Urinary bladder (tissue), 4 donors: ENCODE results near the gene CYP27A1. TPM values are rescaled to one million over a fixed set of nuclear protein-coding genes. Genes with fewer than 3 reads are reported as not detected.
"Not testable (repeated sequence)": the region's sequence is repeated elsewhere in the genome, so short reads cannot be mapped to it uniquely, and the experiment has no call there.

Experiments used
- DNase-seq: peaks from one replicate; pipeline ENCODE4 v3.0.0-alpha.2; 2015; ENCODE audit errors: extremely low spot score
- H3K27ac ChIP-seq: one replicate; pipeline ENCODE4 v1.5.1; 2013; ENCODE audit warnings: low read depth, mild to moderate bottlenecking, moderate library complexity
- H3K36me3 ChIP-seq: one replicate; pipeline ENCODE4 v1.6.1; 2013; ENCODE audit warnings: mild to moderate bottlenecking, moderate library complexity; ENCODE audit not compliant: insufficient read depth
- H3K4me1 ChIP-seq: one replicate; pipeline ENCODE4 v1.6.1; 2013; ENCODE audit warnings: mild to moderate bottlenecking, moderate library complexity; ENCODE audit not compliant: insufficient read depth
- H3K4me3 ChIP-seq: one replicate; pipeline ENCODE4 v1.5.1; 2013; ENCODE audit warnings: low read depth, low read length
- WGBS: extraction: QIAGEN DNeasy Blood & Tissue Kit; methylation state at CpG from one replicate; pipeline ENCODE4 v1.1.7; 2013; 5-methylcytosine and 5-hydroxymethylcytosine counted together
- polyA plus RNA-seq: library from polyadenylated mRNA; stranded (reverse); fragments of 200-250 nt; gene quantifications from one replicate; pipeline ENCODE4 v1.2.3, GENCODE V29; 2013
- total RNA-seq: library from RNA; depleted of rRNA; stranded (reverse); fragments of >200 nt; gene quantifications from one replicate; pipeline ENCODE4 v1.2.3, GENCODE V29; 2014
- donor health status: healthy with polysubstance abuse.
- donor health status: healthy.

Gene CYP27A1
- total and polyA plus RNA-seq, 2 donors, result 10.3 to 41.1 TPM

DNA sequence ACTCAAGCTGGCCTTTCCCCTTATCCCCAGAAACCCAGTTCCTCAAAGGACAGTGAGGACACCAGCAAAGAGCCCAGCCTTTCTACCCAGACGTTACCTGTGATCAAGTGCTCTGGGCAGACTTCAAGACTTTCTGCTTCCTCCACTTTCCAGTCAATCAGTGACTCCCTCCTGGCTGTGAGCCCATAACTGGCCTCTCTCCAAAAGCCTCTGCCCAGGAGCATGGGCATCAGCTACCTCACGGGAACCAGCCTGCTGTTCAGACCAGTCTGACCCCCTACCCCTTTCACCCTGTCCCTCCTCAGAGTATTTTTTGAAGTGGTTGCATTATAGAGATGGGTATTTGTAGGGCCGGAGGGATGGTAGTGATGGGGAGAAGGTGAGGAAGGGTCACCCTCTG lies 27.7 kb upstream of the CYP27A1 start:
- WGBS, result 93% methylated on average over 3 of the region's 3 CpGs
- H3K36me3 ChIP-seq, result no peaks in the 10 kb centered on the region
- DNase-seq, result no peak
- no peak overlapping the region for H3K27ac ChIP-seq
- no peak overlapping the region for H3K4me3 ChIP-seq
- no peaks in the 10 kb centered on the region for H3K4me1 ChIP-seq

DNA sequence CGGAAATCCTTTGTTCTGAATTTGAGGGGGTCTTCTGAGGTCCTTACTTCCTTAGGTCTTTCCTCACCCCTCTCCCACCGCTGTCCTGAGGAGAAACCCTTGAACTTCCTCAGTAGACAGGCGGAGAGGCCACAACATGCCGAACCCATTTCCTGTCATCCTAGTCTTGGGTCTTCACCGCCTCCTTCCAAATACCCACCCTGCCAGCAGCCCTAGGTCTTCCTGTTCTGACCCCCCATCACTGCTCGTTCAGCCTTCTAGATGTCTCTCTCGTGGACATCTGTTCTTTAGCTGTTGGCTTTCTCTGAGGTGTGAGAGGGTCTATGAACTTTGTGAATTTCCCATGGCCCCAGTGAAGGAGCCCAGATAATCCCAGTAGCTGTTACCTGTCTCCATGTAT lies 27.2 kb upstream of the CYP27A1 start:
- WGBS, result 93% methylated on average over 7 of the region's 7 CpGs
- no peak overlapping the region for H3K27ac ChIP-seq
- no peaks in the 10 kb centered on the region for H3K36me3 ChIP-seq
- DNase-seq, result no peak
- H3K4me1 ChIP-seq, result no peaks in the 10 kb centered on the region
- H3K4me3 ChIP-seq, result no peak overlapping the region

DNA sequence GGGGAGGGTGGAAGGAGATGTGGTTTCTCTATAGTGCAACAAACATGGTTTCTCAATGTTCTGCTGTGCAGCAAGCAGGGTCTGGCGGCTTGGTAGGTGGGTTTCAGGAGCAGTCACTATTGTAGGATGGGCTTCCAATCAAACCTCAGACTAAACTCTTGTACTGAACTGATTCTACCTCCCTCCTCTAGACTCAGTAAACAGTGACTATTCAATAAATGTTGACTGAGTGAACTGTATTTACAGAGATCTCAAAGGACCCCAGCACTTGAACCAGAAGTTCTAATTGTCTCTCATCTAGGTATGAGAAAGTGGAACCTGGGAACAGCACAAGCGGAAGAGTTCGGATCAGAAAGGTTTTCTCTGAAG lies 26.8 kb upstream of the CYP27A1 start:
- Histone ChIP-seq H3K4me1 (no peaks in the 10 kb centered on the region), H3K4me3 (no peak overlapping the region), H3K36me3 (no peaks in the 10 kb centered on the region), H3K27ac (no peak overlapping the region)
- DNase-seq, result no peak
- WGBS, result 99% methylated on average over 3 of the region's 3 CpGs

DNA sequence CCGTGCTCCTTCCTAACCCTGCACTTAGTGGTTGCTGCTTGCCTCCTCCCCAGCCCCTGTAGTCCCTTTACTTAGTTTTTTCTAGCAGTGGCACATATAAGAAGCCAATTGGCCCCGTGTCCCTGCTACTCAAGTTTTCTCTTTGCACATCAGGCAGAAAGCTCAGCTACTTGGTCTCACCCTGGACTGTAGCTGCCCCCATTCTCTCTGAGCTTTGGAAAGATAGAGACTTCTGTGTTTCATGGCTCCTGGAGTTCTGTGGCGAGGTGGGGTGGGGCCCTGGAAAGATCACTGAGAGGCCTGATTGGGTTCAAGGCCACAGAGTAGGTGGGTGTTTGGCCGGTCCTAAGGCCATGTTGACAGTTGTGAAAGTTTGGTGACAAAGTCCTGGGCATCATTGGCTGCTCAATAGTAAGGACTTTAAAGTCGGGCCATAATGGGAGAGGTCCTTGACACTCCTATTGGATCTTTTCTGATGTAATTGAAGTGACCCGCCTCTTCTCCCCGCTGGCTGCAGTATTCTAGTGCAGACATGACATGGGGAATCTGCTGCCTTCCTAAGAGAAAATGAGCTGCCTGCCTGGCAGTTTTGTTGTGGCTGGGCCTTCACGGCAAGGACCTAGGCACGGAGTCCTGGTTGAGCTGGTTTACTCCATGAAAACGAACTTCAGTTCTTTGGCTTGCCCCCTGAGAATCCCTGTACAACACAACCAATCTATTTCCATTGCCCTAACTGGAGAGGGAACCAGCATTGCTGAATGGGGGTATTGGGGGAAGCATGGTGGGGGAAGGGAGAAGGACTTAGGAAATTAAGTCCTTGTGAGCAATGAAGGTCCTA lies 26.2 kb upstream of the CYP27A1 start:
- WGBS, result 95% methylated on average over 10 of the region's 10 CpGs
- DNase-seq, result no peak

DNA sequence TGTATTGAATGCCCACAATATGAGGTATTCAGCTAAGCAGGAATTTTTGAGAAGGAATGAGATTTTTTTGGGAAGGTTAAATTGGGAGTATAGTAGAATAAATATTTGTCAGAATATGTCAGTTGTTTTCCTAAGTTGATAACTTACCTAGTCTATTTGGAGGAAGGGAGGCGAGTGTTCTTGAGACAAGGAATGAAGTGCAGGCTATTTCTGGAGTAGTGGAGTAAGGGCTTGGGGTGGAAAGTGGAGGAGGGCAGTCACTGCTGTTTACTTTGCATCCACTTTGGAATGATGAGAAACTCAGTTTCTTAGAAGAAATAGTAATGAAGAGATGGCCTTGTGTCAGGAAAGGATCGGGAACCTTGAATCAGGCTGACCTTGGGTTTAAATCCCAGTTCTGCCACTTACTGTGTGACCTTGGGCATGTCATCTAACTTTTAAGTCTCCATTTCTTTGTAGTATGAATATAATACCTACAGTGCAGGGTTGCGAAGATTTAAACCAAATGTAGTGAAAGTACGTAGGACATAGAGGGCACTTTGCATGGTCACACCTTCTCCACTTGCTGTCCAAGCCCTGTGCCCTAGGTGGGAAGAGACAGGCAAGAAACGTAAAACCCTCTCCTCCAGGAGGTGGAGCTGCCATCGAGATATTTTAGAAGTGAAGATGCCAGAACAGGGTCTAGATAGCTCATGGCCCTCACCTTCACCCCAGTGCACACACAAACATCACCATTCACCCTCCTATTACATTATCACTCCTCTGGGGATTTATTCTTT lies 25.2 kb upstream of the CYP27A1 start:
- H3K36me3 ChIP-seq, result no peaks in the 10 kb centered on the region
- no peak for DNase-seq
- 85% methylated on average over 6 of the region's 6 CpGs for WGBS
- H3K27ac ChIP-seq, result no peak overlapping the region
- no peak overlapping the region for H3K4me3 ChIP-seq
- no peaks in the 10 kb centered on the region for H3K4me1 ChIP-seq

More for the DNA sequence above, 26.2 kb upstream of the CYP27A1 start:
- H3K36me3 ChIP-seq, result no peaks in the 10 kb centered on the region
- no peak overlapping the region for H3K4me3 ChIP-seq
- H3K27ac ChIP-seq, result no peak overlapping the region
- H3K4me1 ChIP-seq, result no peaks in the 10 kb centered on the region

DNA sequence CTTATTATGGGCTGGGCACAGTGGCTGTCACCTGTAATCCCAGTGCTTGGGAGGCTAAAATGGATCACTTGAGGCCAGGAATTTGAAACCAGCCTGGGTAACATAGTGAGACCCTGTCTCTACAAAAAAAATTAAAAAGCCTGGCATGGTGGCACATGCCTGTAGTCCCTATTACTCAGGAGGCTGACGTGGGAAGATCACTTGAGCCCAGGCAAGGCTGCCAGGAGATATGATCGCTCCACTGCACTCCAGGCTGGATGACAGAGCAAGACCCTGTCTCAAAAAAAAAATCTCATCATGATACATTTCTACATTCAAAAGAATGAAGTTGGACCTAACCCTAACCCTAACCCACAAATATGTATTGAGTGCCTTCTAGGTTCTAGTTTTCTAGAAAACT lies 20.2 kb upstream of the CYP27A1 start:
- Histone ChIP-seq H3K27ac (no peak overlapping the region), H3K4me3 (no peak overlapping the region), H3K4me1 (no peaks in the 10 kb centered on the region), H3K36me3 (no peaks in the 10 kb centered on the region)
- WGBS, result 91% methylated on average over 2 of the region's 2 CpGs
- no peak for DNase-seq

DNA sequence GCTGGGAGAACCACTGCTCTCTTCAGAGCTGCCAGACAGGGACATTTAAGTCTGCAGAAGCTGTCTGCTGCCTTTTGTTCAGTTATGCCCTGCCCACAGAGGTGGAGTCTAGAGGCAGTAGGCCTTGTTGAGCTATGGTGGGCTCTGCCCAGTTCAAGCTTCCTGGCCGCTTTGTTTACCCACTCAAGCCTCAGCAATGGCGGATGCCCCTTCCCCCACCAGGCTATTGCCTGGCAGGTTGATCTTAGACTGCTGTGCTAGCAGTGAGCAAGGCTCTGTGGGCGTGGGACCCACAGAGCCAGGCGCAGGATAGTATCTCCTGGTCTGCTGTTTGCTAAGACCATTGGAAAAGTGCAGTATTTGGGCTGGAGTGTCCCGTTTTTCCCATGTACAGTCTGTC lies 9.2 kb upstream of the CYP27A1 start:
- not testable (repeated sequence) for H3K4me3 ChIP-seq, H3K27ac ChIP-seq, DNase-seq, H3K36me3 ChIP-seq, H3K4me1 ChIP-seq
- 91% methylated on average over 5 of the region's 5 CpGs for whole genome bisulfite sequencing

DNA sequence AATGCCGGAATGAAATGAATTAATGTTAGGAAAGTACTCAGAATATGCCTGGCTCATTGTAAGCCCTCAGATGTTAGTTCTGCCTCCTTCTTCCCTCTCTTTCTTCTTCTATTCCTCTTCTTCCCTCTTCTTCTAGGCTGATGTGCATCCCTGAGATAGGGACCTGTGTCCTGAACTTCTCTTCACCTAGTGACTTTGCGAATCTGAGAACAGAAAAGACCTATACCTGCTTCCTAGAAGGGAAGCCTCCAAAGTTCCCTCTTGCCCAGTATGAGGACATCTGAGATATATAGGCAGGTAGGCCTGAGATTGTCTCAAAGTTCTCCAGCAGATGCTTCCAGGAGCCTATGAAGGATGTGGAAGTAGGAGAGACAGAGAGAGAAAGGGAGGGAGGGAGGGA lies 8.1 kb upstream of the CYP27A1 start:
- Histone ChIP-seq H3K4me1 (no peaks in the 10 kb centered on the region), H3K36me3 (no peaks in the 10 kb centered on the region), H3K27ac (no peak overlapping the region), H3K4me3 (no peak overlapping the region)
- no peak for DNase-seq
- WGBS, result 97% methylated on average over 2 of the region's 2 CpGs

DNA sequence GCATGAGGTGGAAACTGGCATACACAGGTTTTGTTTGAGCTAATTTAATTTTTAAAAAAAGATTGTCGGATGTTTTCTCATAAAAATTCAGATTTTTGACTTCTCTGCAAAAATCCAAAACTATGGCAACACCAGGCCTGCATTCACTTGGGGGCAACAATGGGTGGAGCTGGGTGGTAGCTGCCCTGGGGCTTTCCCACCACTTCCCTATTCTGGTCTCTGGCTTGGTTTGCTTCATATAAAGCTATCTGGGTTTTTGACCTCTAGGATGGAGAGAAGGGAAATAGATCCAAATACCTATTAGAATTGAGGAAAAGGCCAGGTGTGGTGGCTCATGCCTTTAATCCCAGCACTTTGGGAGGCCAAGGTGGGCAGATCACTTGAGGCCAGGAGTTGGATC lies 5.5 kb upstream of the CYP27A1 start:
- Histone ChIP-seq H3K36me3 (no peaks in the 10 kb centered on the region), H3K4me1 (no peaks in the 10 kb centered on the region), H3K4me3 (no peak overlapping the region), H3K27ac (no peak overlapping the region)
- no peak for DNase-seq
- 99% methylated on average over 1 of the region's 1 CpG for WGBS

DNA sequence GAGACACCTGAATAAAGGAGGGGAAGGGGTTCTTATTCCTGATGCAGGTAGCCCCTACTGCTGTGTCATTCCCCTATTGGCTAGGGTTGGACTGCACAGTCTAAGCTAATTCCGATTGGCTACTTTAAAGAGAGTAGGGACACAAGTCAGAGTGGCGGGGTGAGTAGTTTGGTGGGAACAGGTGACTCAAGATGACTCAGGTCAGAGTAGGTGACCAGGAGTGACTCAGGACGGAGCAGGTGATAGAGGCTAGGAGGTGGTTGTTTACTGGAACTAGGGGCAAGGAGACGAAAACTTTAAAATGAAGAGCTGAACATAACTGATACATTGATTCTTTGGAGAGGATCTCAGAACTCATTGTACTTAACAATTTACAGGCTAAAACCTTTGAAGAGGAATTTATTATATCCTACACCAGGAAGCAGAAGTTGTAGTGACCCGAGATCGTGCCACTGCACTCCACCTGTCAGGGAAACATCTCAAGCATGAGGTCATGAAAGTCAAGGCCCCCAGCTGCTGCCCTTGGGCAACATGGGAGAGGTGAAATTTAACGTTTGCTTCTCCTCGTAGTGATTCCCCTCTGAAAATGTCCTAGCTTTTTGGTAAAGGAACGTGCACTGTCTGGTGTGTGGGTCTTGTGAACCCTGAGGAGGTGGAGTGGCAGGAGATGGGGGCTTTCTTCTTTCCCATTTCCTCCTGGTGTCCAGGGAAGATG lies 4.5 kb upstream of the CYP27A1 start:
- no peak overlapping the region for H3K27ac ChIP-seq
- DNase-seq, result no peak
- no peaks in the 10 kb centered on the region for H3K4me1 ChIP-seq
- no peaks in the 10 kb centered on the region for H3K36me3 ChIP-seq
- 89% methylated on average over 9 of the region's 9 CpGs for WGBS
- no peak overlapping the region for H3K4me3 ChIP-seq

DNA sequence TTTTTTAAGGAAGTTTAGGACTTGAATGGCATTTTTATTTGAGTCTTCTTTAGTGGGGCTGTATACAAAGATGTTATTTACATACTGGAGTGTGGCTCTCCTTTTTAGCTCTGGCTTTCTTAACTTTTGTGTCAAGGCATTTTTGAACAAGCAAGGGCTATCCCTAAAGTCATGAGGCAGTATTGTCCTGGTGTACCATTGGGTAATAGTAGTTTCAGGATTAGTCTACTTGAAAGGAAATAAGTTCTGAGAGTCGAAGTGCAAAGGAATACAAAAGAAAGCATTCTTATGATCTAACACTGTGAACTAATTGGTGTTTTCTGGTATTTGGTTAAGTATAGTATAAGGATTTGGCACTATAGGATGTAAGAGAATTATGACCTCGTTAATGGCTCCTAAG lies 1.9 kb upstream of the CYP27A1 start:
- no peaks in the 10 kb centered on the region for H3K36me3 ChIP-seq
- DNase-seq, result no peak
- H3K4me1 ChIP-seq, result no peaks in the 10 kb centered on the region
- no peak overlapping the region for H3K27ac ChIP-seq
- 67% methylated on average over 2 of the region's 2 CpGs for WGBS
- no peak overlapping the region for H3K4me3 ChIP-seq

DNA sequence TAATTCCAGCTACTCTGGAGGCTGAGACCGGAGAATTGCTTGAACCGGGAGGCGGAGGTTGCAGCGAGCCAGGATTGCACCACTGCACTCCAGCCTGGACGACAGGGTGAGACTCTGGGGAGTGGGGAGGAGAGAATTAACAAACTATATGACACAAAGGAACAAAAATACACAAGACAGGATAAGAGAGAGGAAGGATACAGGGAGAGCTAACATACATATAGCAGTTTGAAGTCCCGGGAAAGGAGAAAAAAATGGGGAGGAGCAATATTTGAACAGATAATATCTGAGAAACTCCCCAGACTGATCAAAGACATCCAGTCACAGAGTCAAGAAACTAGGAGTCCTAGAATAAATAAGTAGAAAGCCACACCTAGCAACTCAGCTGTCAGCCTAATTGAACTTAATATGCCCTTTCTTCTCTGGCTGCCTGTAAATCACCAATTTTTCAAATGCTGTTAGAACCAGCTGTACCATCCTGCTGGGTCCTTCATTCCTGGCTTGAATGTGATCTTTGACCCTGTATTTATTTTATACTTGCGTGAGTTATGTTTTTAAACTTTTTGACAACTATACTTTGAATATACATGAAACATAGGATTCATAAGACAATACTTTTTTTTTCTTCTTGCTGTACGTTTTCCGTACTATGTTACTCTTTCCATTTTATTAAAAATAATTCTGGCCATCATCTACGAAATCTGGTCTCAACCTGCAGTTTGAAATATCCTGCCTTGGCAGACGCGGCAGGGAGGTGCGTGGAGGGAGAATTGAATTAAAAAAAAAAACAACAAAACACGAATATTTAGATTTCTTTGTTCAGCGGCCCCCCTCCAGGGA lies 876 bp upstream of the CYP27A1 start:
- peak overlapping the region; percentile 85 for H3K27ac ChIP-seq
- no peaks in the 10 kb centered on the region for H3K36me3 ChIP-seq
- WGBS, result 38% methylated on average over 15 of the region's 15 CpGs
- peak overlapping the region; percentile 67 for H3K4me3 ChIP-seq
- no peak for DNase-seq
- H3K4me1 ChIP-seq, result no peaks in the 10 kb centered on the region

DNA sequence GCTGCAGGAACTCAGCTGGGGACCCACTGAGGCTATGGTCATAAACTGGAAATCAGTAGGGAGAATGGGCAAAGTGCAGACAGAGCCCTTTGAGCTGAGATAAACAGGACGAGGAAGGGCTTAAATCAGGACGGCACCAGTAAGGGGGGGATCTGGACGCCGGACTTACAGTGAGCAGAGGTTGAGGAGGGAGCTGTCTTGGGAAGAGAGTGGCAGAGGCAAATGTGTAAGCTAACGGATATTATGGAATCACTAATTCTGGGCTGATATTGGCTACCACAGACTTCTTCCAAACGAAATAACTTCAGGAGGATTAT lies 539 bp downstream of the CYP27A1 start:
- no peak for DNase-seq
- no peaks in the 10 kb centered on the region for H3K36me3 ChIP-seq
- H3K4me1 ChIP-seq, result no peaks in the 10 kb centered on the region
- peak overlapping the region; percentile 67 for H3K4me3 ChIP-seq
- WGBS, result 19% methylated on average over 6 of the region's 6 CpGs
- peak overlapping the region; percentile 85 for H3K27ac ChIP-seq
